ES-I3 (cell line): Measurements from ENCODE around the gene FSTL5.

ENCODE experiments used
- H3K36me3 ChIP-seq: 2 replicates; pipeline ENCODE4 v1.6.1; 2013; ENCODE audit warnings: mild to moderate bottlenecking, low read length, control low read depth, moderate library complexity; ENCODE audit not compliant: insufficient read depth
- H3K4me1 ChIP-seq: 2 replicates; pipeline ENCODE4 v1.6.1; 2013; ENCODE audit warnings: mild to moderate bottlenecking, control low read depth, low read length; ENCODE audit not compliant: insufficient read depth
- H3K9ac ChIP-seq: 2 replicates; pipeline ENCODE4 v1.6.1; 2013; ENCODE audit warnings: low read depth, mild to moderate bottlenecking, low read length, moderate library complexity
- H3K9me3 ChIP-seq: 2 replicates; pipeline ENCODE4 v1.6.1; 2013; ENCODE audit warnings: mild to moderate bottlenecking, low read length, moderate library complexity; ENCODE audit not compliant: control insufficient read depth, insufficient read depth

The FSTL5 gene

GRCh38 chr4:161629694-161630441, 533.9 kb downstream of the FSTL5 start:
- Histone ChIP-seq H3K4me1 (no peaks in the 10 kb centered on the region), H3K9me3 (no peaks in the 10 kb centered on the region), H3K9ac (no peak overlapping the region), H3K36me3 (no peaks in the 10 kb centered on the region)

- Histone ChIP-seq H3K9me3 (no peaks in the 10 kb centered on the region), H3K9ac (no peak overlapping the region), H3K4me1 (no peaks in the 10 kb centered on the region), H3K36me3 (no peaks in the 10 kb centered on the region)
Observed at GRCh38 chr4:161604516-161605300, 559.1 kb downstream of the FSTL5 start.

GRCh38 chr4:161601011-161601410, 562.8 kb downstream of the FSTL5 start:
- H3K36me3 ChIP-seq: no peaks in the 10 kb centered on the region
- no peaks in the 10 kb centered on the region for H3K9me3 ChIP-seq
- no peak overlapping the region for H3K9ac ChIP-seq
- H3K4me1 ChIP-seq: no peaks in the 10 kb centered on the region

- Histone ChIP-seq H3K9me3 (no peaks in the 10 kb centered on the region), H3K4me1 (no peaks in the 10 kb centered on the region), H3K36me3 (no peaks in the 10 kb centered on the region)
Observed at GRCh38 chr4:161595230-161595771, 568.5 kb downstream of the FSTL5 start.

GRCh38 chr4:161585011-161585410, 578.8 kb downstream of the FSTL5 start:
- Histone ChIP-seq H3K4me1 (peaks cover 22% of the 10 kb centered on the region), H3K9me3 (no peaks in the 10 kb centered on the region), H3K9ac (no peak overlapping the region), H3K36me3 (no peaks in the 10 kb centered on the region)

More at GRCh38 chr4:161595230-161595771, 568.5 kb downstream of the FSTL5 start:
- no peak overlapping the region for H3K9ac ChIP-seq

GRCh38 chr4:161583549-161583948, 580.3 kb downstream of the FSTL5 start:
- H3K4me1 ChIP-seq: peaks cover 22% of the 10 kb centered on the region
- H3K9me3 ChIP-seq: no peaks in the 10 kb centered on the region
- H3K9ac ChIP-seq: no peak overlapping the region
- no peaks in the 10 kb centered on the region for H3K36me3 ChIP-seq

- Histone ChIP-seq H3K9ac (no peak overlapping the region), H3K36me3 (no peaks in the 10 kb centered on the region)
Observed at GRCh38 chr4:161581262-161582230, 582.3 kb downstream of the FSTL5 start.

GRCh38 chr4:161577579-161578301, 586.1 kb downstream of the FSTL5 start:
- Histone ChIP-seq H3K9ac (no peak overlapping the region), H3K9me3 (no peaks in the 10 kb centered on the region), H3K4me1 (peaks cover 9% of the 10 kb centered on the region; the same call in 1 of the 2 replicates), H3K36me3 (no peaks in the 10 kb centered on the region)

More at GRCh38 chr4:161581262-161582230, 582.3 kb downstream of the FSTL5 start:
- Histone ChIP-seq H3K9me3 (no peaks in the 10 kb centered on the region), H3K4me1 (peaks cover 25% of the 10 kb centered on the region)

GRCh38 chr4:161573836-161574235, 590.0 kb downstream of the FSTL5 start:
- no peaks in the 10 kb centered on the region for H3K9me3 ChIP-seq
- no peaks in the 10 kb centered on the region for H3K36me3 ChIP-seq
- no peak overlapping the region for H3K9ac ChIP-seq
- H3K4me1 ChIP-seq: 0 out of 2 replicates have a peak, but pooled peaks cover 3% of the 10 kb centered on the region

- no peak overlapping the region for H3K9ac ChIP-seq
- no peaks in the 10 kb centered on the region for H3K4me1 ChIP-seq
- no peaks in the 10 kb centered on the region for H3K36me3 ChIP-seq
- no peaks in the 10 kb centered on the region for H3K9me3 ChIP-seq
Observed at GRCh38 chr4:161564230-161564834, 599.5 kb downstream of the FSTL5 start.

GRCh38 chr4:161555689-161556660, 607.8 kb downstream of the FSTL5 start:
- Histone ChIP-seq H3K36me3 (no peaks in the 10 kb centered on the region), H3K4me1 (peaks cover 16% of the 10 kb centered on the region), H3K9me3 (no peaks in the 10 kb centered on the region; the same call in 1 of the 2 replicates), H3K9ac (no peak overlapping the region)

GRCh38 chr4:161554372-161554990, 609.3 kb downstream of the FSTL5 start:
- H3K9ac ChIP-seq: no peak overlapping the region
- peaks cover 16% of the 10 kb centered on the region for H3K4me1 ChIP-seq
- no peaks in the 10 kb centered on the region for H3K36me3 ChIP-seq
- no peaks in the 10 kb centered on the region; the same call in 1 of the 2 replicates for H3K9me3 ChIP-seq
